DOHH2 (cell line): ENCODE results near the gene SPACA6.

Experiments
- H3F3A ChIP-seq: fragments of 200-600 bp; sonication (generic), shearing (Covaris generic); 2 replicates; pipeline ENCODE4 v1.6.0; 2016; ENCODE audit warnings: antibody characterized with exemption, mild to moderate bottlenecking; ENCODE audit not compliant: control insufficient read depth, insufficient read depth
- H3K27ac ChIP-seq: fragments of 200-600 bp; sonication (generic); 2 replicates; pipeline ENCODE4 v1.5.1; 2014; ENCODE audit warnings: low read depth, mild to moderate bottlenecking, low read length, moderate library complexity
- H3K27me3 ChIP-seq: fragments of 200-600 bp; sonication (generic); 2 replicates; pipeline ENCODE4 v1.6.1; 2014; ENCODE audit warnings: mild to moderate bottlenecking, low read length, mixed read lengths; ENCODE audit not compliant: control insufficient read depth
- H3K36me3 ChIP-seq: fragments of 200-600 bp; sonication (generic); 2 replicates; pipeline ENCODE4 v1.6.1; 2014; ENCODE audit warnings: mild to moderate bottlenecking, low read length, moderate library complexity, mixed read lengths; ENCODE audit not compliant: control insufficient read depth
- H3K4me1 ChIP-seq: fragments of 200-600 bp; sonication (generic); 2 replicates; pipeline ENCODE4 v1.6.1; 2014; ENCODE audit warnings: mild to moderate bottlenecking, low read length, mixed read lengths; ENCODE audit not compliant: control insufficient read depth
- H3K4me2 ChIP-seq: fragments of 200-600 bp; sonication (generic); 2 replicates; pipeline ENCODE4 v1.6.0; 2014; ENCODE audit warnings: mild to moderate bottlenecking, low read length, moderate library complexity
- H3K4me3 ChIP-seq: fragments of 200-600 bp; sonication (generic); 2 replicates; pipeline ENCODE4 v1.5.1; 2014; ENCODE audit warnings: mild to moderate bottlenecking, low read length, mixed read lengths
- H3K79me2 ChIP-seq: fragments of 200-600 bp; sonication (generic); 2 replicates; pipeline ENCODE4 v1.6.1; 2014; ENCODE audit warnings: mild to moderate bottlenecking, low read length, mixed read lengths; ENCODE audit not compliant: control insufficient read depth
- H3K9me2 ChIP-seq: fragments of 200-600 bp; sonication (generic); replicated peaks from 2 replicates; pipeline ENCODE4 v1.6.1; 2014; ENCODE audit warnings: mild to moderate bottlenecking, low read length, mixed read lengths; ENCODE audit not compliant: control insufficient read depth
- H3K9me3 ChIP-seq: fragments of 200-600 bp; sonication (generic); 2 replicates; pipeline ENCODE4 v1.6.1; 2014; ENCODE audit warnings: antibody characterized with exemption, low read length, mixed read lengths; ENCODE audit not compliant: control insufficient read depth, insufficient read depth
- H4K20me1 ChIP-seq: fragments of 200-600 bp; sonication (generic); 2 replicates; pipeline ENCODE4 v1.6.0; 2014; ENCODE audit warnings: low read depth, mild to moderate bottlenecking, antibody characterized with exemption, low read length, moderate library complexity; ENCODE audit not compliant: control insufficient read depth, insufficient read depth
- CTCF ChIP-seq: fragments of 200-600 bp; sonication (generic); IDR thresholded peaks from one replicate; pipeline ENCODE4 v1.5.1; 2014; ENCODE audit warnings: antibody characterized with exemption, mild to moderate bottlenecking, low read depth, low read length; ENCODE audit not compliant: poor library complexity, severe bottlenecking
- EZH2phosphoT487 ChIP-seq: fragments of 200-600 bp; sonication (generic); IDR thresholded peaks from 2 replicates; pipeline ENCODE4 v1.6.1; 2017; ENCODE audit warnings: borderline replicate concordance, mild to moderate bottlenecking, antibody characterized with exemption, low read length, moderate library complexity, mixed read lengths

Gene SPACA6

GRCh38 chr19:51743405-51743804 is 50.3 kb downstream of the SPACA6 start:
- TF ChIP-seq EZH2phosphoT487 (no peak), CTCF (no peak)
- H3K9me3 ChIP-seq, result no peaks in the 10 kb centered on the region
- no peaks in the 10 kb centered on the region for H3K9me2 ChIP-seq
- H3K4me1 ChIP-seq, result no peaks in the 10 kb centered on the region
- no peaks in the 10 kb centered on the region for H3F3A ChIP-seq
- H3K27ac ChIP-seq, result no peak overlapping the region
- no peak overlapping the region for H3K4me3 ChIP-seq
- no peaks in the 10 kb centered on the region for H3K27me3 ChIP-seq
- H3K79me2 ChIP-seq, result no peaks in the 10 kb centered on the region
- no peaks in the 10 kb centered on the region for H4K20me1 ChIP-seq
- no peaks in the 10 kb centered on the region for H3K36me3 ChIP-seq
- no peak overlapping the region for H3K4me2 ChIP-seq

GRCh38 chr19:51746731-51747130 is 53.6 kb downstream of the SPACA6 start:
- TF ChIP-seq CTCF (no peak), EZH2phosphoT487 (no peak)
- no peak overlapping the region for H3K4me3 ChIP-seq
- H3F3A ChIP-seq, result no peaks in the 10 kb centered on the region
- H3K4me2 ChIP-seq, result no peak overlapping the region
- no peaks in the 10 kb centered on the region for H3K27me3 ChIP-seq
- no peaks in the 10 kb centered on the region for H3K9me3 ChIP-seq
- H4K20me1 ChIP-seq, result no peaks in the 10 kb centered on the region
- H3K9me2 ChIP-seq, result no peaks in the 10 kb centered on the region
- no peaks in the 10 kb centered on the region for H3K79me2 ChIP-seq
- no peak overlapping the region for H3K27ac ChIP-seq
- H3K4me1 ChIP-seq, result peaks cover 3% of the 10 kb centered on the region
- no peaks in the 10 kb centered on the region for H3K36me3 ChIP-seq

GRCh38 chr19:51749979-51750378 is 56.8 kb downstream of the SPACA6 start:
- no peak for TF ChIP-seq CTCF
- TF ChIP-seq EZH2phosphoT487, result no peak
- no peaks in the 10 kb centered on the region for H3K27me3 ChIP-seq
- H3F3A ChIP-seq, result no peaks in the 10 kb centered on the region
- H3K4me1 ChIP-seq, result peaks cover 7% of the 10 kb centered on the region
- H3K36me3 ChIP-seq, result no peaks in the 10 kb centered on the region
- no peaks in the 10 kb centered on the region for H3K9me3 ChIP-seq
- no peaks in the 10 kb centered on the region for H4K20me1 ChIP-seq
- no peak overlapping the region for H3K27ac ChIP-seq
- no peaks in the 10 kb centered on the region for H3K9me2 ChIP-seq
- no peak overlapping the region for H3K4me3 ChIP-seq
- no peak overlapping the region for H3K4me2 ChIP-seq
- H3K79me2 ChIP-seq, result no peaks in the 10 kb centered on the region
